ENCODE results near the gene AHI1.

Gene AHI1

GRCh38 chr6:135257631-135258405, 239.7 kb downstream of the AHI1 start:
- H4K20me1 ChIP-seq (ENCODE audit: insufficient read depth, low read length): no peaks in the 10 kb centered on the region
- no peaks in the 10 kb centered on the region for H3K79me2 ChIP-seq (ENCODE audit: insufficient read depth, low read length)
- H3K4me3 ChIP-seq (ENCODE audit: low read depth in 1 of 2, low read length in 2 of 2): no peak overlapping the region
- no peak overlapping the region for H3K4me2 ChIP-seq (ENCODE audit: insufficient read depth, low read length)
- DNase-seq: no peak
- H2AFZ ChIP-seq (ENCODE audit: low read depth, low read length): peak overlapping the region; percentile 22; the same call in 1 of the 2 replicates
- H3K36me3 ChIP-seq (ENCODE audit: insufficient read depth, low read length): no peaks in the 10 kb centered on the region
- H3K9me3 ChIP-seq (ENCODE audit: insufficient read depth, low read length, severe bottlenecking): no peaks in the 10 kb centered on the region
- 0 out of 3 replicates have a peak, but pooled peaks have one; percentile 47 for ATAC-seq (ENCODE audit: insufficient read depth, low read depth)
- H3K27me3 ChIP-seq (ENCODE audit: insufficient read depth, low read length, poor library complexity): no peaks in the 10 kb centered on the region
- H3K4me1 ChIP-seq (ENCODE audit: insufficient read depth, low read length): peaks cover 33% of the 10 kb centered on the region
- H3K27ac ChIP-seq (ENCODE audit: low read length): 0 out of 2 replicates have a peak overlapping the region, but pooled peaks have one; percentile 23
- no peak overlapping the region for H3K9ac ChIP-seq (ENCODE audit: low read depth, low read length)
- TF ChIP-seq CTCF (IDR thresholded peaks at IDR 0.05; ENCODE audit: borderline replicate concordance, extremely low read depth, low read length, poor library complexity, severe bottlenecking) (peak; percentile 42), EZH2 (IDR thresholded peaks at IDR 0.05; ENCODE audit: borderline replicate concordance, low read depth, low read length, severe bottlenecking) (no peak)

- no peak overlapping the region for H2AFZ ChIP-seq (ENCODE audit: low read depth, low read length)
- H3K4me1 ChIP-seq (ENCODE audit: insufficient read depth, low read length): peaks cover 43% of the 10 kb centered on the region
- H3K4me2 ChIP-seq (ENCODE audit: insufficient read depth, low read length): no peak overlapping the region
- H3K9ac ChIP-seq (ENCODE audit: low read depth, low read length): no peak overlapping the region
- no peak overlapping the region for H3K27ac ChIP-seq (ENCODE audit: low read length)
- H3K79me2 ChIP-seq (ENCODE audit: insufficient read depth, low read length): no peaks in the 10 kb centered on the region
- H3K27me3 ChIP-seq (ENCODE audit: insufficient read depth, low read length, poor library complexity): no peaks in the 10 kb centered on the region
- H3K36me3 ChIP-seq (ENCODE audit: insufficient read depth, low read length): no peaks in the 10 kb centered on the region
- no peaks in the 10 kb centered on the region for H3K9me3 ChIP-seq (ENCODE audit: insufficient read depth, low read length, severe bottlenecking)
- ATAC-seq (ENCODE audit: insufficient read depth, low read depth) (no peak), DNase-seq (no peak)
- H4K20me1 ChIP-seq (ENCODE audit: insufficient read depth, low read length): no peaks in the 10 kb centered on the region
- no peak overlapping the region for H3K4me3 ChIP-seq (ENCODE audit: low read depth in 1 of 2, low read length in 2 of 2)
- no peak for TF ChIP-seq CTCF (IDR thresholded peaks at IDR 0.05; ENCODE audit: borderline replicate concordance, extremely low read depth, low read length, poor library complexity, severe bottlenecking)
- no peak for TF ChIP-seq EZH2 (IDR thresholded peaks at IDR 0.05; ENCODE audit: borderline replicate concordance, low read depth, low read length, severe bottlenecking)
Observed at GRCh38 chr6:135256866-135257265, 240.7 kb downstream of the AHI1 start.

- Histone ChIP-seq H3K27ac (ENCODE audit: low read length) (no peak overlapping the region), H4K20me1 (ENCODE audit: insufficient read depth, low read length) (no peaks in the 10 kb centered on the region), H3K79me2 (ENCODE audit: insufficient read depth, low read length) (no peaks in the 10 kb centered on the region), H3K9ac (ENCODE audit: low read depth, low read length) (no peak overlapping the region), H3K27me3 (ENCODE audit: insufficient read depth, low read length, poor library complexity) (no peaks in the 10 kb centered on the region), H3K4me1 (ENCODE audit: insufficient read depth, low read length) (peaks cover 44% of the 10 kb centered on the region), H2AFZ (ENCODE audit: low read depth, low read length) (no peak overlapping the region), H3K4me3 (ENCODE audit: low read depth in 1 of 2, low read length in 2 of 2) (no peak overlapping the region), H3K4me2 (ENCODE audit: insufficient read depth, low read length) (no peak overlapping the region), H3K36me3 (ENCODE audit: insufficient read depth, low read length) (no peaks in the 10 kb centered on the region), H3K9me3 (ENCODE audit: insufficient read depth, low read length, severe bottlenecking) (no peaks in the 10 kb centered on the region)
- ATAC-seq (ENCODE audit: insufficient read depth, low read depth) (no peak), DNase-seq (no peak)
- TF ChIP-seq CTCF (IDR thresholded peaks at IDR 0.05; ENCODE audit: borderline replicate concordance, extremely low read depth, low read length, poor library complexity, severe bottlenecking) (no peak), EZH2 (IDR thresholded peaks at IDR 0.05; ENCODE audit: borderline replicate concordance, low read depth, low read length, severe bottlenecking) (no peak)
Observed at GRCh38 chr6:135254471-135254870, 243.1 kb downstream of the AHI1 start.
